K562 (cell line): ENCODE data around the gene DLGAP1. TPM values are rescaled to one million over a fixed set of nuclear protein-coding genes. Genes with fewer than 3 reads are reported as not detected.

ENCODE experiments used
- ATAC-seq: fragments of 200-7000 bp; cut with Tn5 transposase; 3 replicates; pipeline ENCODE4 v1.9.1; 2020; ENCODE audit warnings: moderate library complexity
- BruUV-seq: library from RNA; stranded (reverse); fragments of 400-500 nt; replicated peaks from 2 replicates; lab custom pipeline; 2021; lab: Mats Ljungman, UMichigan
- CTCF ChIA-PET: fragments of 300-600 bp; formaldehyde crosslinking; extraction: SDS; loops from one replicate; lab custom pipeline; 2021; ENCODE audit warnings: low intra/inter-chr PET ratio; lab: Yijun Ruan, JAX
- POLR2A ChIA-PET: fragments of 300-600, 350-650 bp; sonication (Branson Sonifier 250); formaldehyde crosslinking; extraction: SDS; loops from one replicate; lab custom pipeline; 2021; ENCODE audit warnings: antibody characterized with exemption, inconsistent platforms; lab: Yijun Ruan, JAX
- DNase-seq, 4 experiments: peaks; one replicate each; pipeline versions ENCODE4 v3.0.0 to v3.0.0-alpha.2; 2011 to 2018; ENCODE audit warnings: low spot score in 3 of 4, mixed read lengths in 3 of 4; ENCODE audit errors: extremely low read depth in 1 of 4
- FAIRE-seq: peaks from 2 replicates; lab custom pipeline; 2011; peaks lifted over from hg19 to GRCh38; lab: Jason Lieb, UNC
- H2AFZ ChIP-seq: 2 replicates; pipeline ENCODE4 v1.6.0; 2011; ENCODE audit warnings: low read depth, low read length, control low read depth, inconsistent platforms
- H3K27ac ChIP-seq: fragments of 200-600 bp; 3 replicates; pipeline ENCODE4 v1.8.0; 2011; ENCODE audit warnings: low read depth, mild to moderate bottlenecking, control low read depth, inconsistent platforms, low read length, moderate library complexity, mixed read lengths; ENCODE audit errors: extremely low read depth
- H3K27me3 ChIP-seq, 2 experiments: fragments of 300-600 bp in 1 of 2; 2 replicates in 1 of 2; 3 replicates in 1 of 2; pipeline versions ENCODE4 v1.6.0 to v1.8.0; 2011; ENCODE audit warnings: inconsistent platforms in 2 of 2, low read length in 2 of 2, mild to moderate bottlenecking in 1 of 2, mixed read lengths in 1 of 2, moderate library complexity in 1 of 2; ENCODE audit not compliant: control insufficient read depth in 2 of 2, insufficient read depth in 2 of 2
- H3K36me3 ChIP-seq: fragments of 300-600 bp; 3 replicates; pipeline ENCODE4 v1.8.0; 2011; ENCODE audit warnings: mild to moderate bottlenecking, low read length, inconsistent platforms; ENCODE audit not compliant: control insufficient read depth, insufficient read depth
- H3K4me1 ChIP-seq, 2 experiments: fragments of 200-600 bp in 1 of 2; replicated peaks in 1 of 2; 2 replicates in 1 of 2; 3 replicates in 1 of 2; pipeline versions ENCODE4 v1.5.1 to v1.8.0; 2011; ENCODE audit warnings: inconsistent platforms in 2 of 2, low read length in 2 of 2, mild to moderate bottlenecking in 1 of 2, mixed read lengths in 1 of 2, moderate library complexity in 1 of 2; ENCODE audit not compliant: control insufficient read depth in 2 of 2, insufficient read depth in 2 of 2
- H3K4me2 ChIP-seq: 2 replicates; pipeline ENCODE4 v1.6.1; 2011; ENCODE audit warnings: low read length, control low read depth, inconsistent platforms, mixed read lengths; ENCODE audit not compliant: insufficient read depth
- H3K4me3 ChIP-seq: fragments of 200-600 bp; sonication (generic), shearing (Covaris generic); 2 replicates; pipeline ENCODE4 v1.5.1; 2016; ENCODE audit warnings: control low read depth, inconsistent platforms
- H3K79me2 ChIP-seq: fragments of 200-600 bp; 3 replicates; pipeline ENCODE4 v1.8.0; 2011; ENCODE audit warnings: low read length, inconsistent platforms; ENCODE audit not compliant: control insufficient read depth, insufficient read depth
- H3K9ac ChIP-seq, 2 experiments: 2 replicates each; pipeline versions ENCODE4 v1.6.0 to v1.6.1; 2011; ENCODE audit warnings: low read depth in 2 of 2, low read length in 2 of 2, control low read depth in 1 of 2, inconsistent platforms in 1 of 2, mild to moderate bottlenecking in 1 of 2, mixed read lengths in 1 of 2; ENCODE audit not compliant: insufficient read depth in 1 of 2
- H3K9me1 ChIP-seq: one replicate; pipeline ENCODE4 v1.6.0; 2011; ENCODE audit warnings: inconsistent platforms, mild to moderate bottlenecking, low read length, moderate library complexity; ENCODE audit not compliant: control insufficient read depth, insufficient read depth
- H3K9me3 ChIP-seq: replicated peaks from 2 replicates; pipeline ENCODE4 v1.5.1; 2011; ENCODE audit warnings: low read depth, low read length, inconsistent platforms; ENCODE audit not compliant: control insufficient read depth, insufficient read depth
- H4K20me1 ChIP-seq: replicated peaks from 2 replicates; pipeline ENCODE4 v1.6.1; 2011; ENCODE audit warnings: low read length, inconsistent platforms, mixed read lengths; ENCODE audit not compliant: control insufficient read depth, insufficient read depth
- ATF3 ChIP-seq, 2 experiments: fragments of 450-650 bp in 1 of 2; sonication (generic) in 1 of 2; formaldehyde crosslinking in 1 of 2; IDR thresholded peaks in 1 of 2; conservative IDR thresholded peaks in 1 of 2; 2 replicates each; pipeline versions ENCODE4 v1.6.1 to v1.8.1; 2016 to 2023; ENCODE audit warnings: mild to moderate bottlenecking in 2 of 2, moderate library complexity in 2 of 2, inconsistent platforms in 1 of 2, missing genetic modification reagents in 1 of 2
- CEBPG ChIP-seq, 3 experiments: fragments of 200-800 bp in 1 of 3; sonication (Bioruptor generic) in 1 of 3; sonication (generic) in 1 of 3; formaldehyde crosslinking in 1 of 3; IDR thresholded peaks in 2 of 3; conservative IDR thresholded peaks in 1 of 3; 2 replicates each; pipeline versions ENCODE4 v1.6.1 to v1.8.0; 2016 to 2022; ENCODE audit warnings: missing compliant biosample characterization in 2 of 3, missing genetic modification characterization in 2 of 3, mild to moderate bottlenecking in 1 of 3, missing genetic modification reagents in 1 of 3
- CREBBP ChIP-seq: IDR thresholded peaks from one replicate; pipeline ENCODE4 v1.6.1; 2012; ENCODE audit warnings: low read depth, mild to moderate bottlenecking, control low read depth, inconsistent platforms, low read length
- EGR1 ChIP-seq: fragments of 450-650 bp; conservative IDR thresholded peaks from 2 replicates; pipeline ENCODE4 v1.6.1; 2017; ENCODE audit warnings: mild to moderate bottlenecking
- GABPA ChIP-seq: fragments of 200-800 bp; sonication (Bioruptor generic); conservative IDR thresholded peaks from 2 replicates; pipeline ENCODE4 v1.6.1; 2016; ENCODE audit warnings: low read depth, missing genetic modification characterization, missing compliant biosample characterization
- HMGXB4 ChIP-seq: sonication (generic); formaldehyde crosslinking; IDR thresholded peaks from 2 replicates; pipeline ENCODE4 v1.8.1; 2023; ENCODE audit warnings: mild to moderate bottlenecking, missing genetic modification reagents
- HNRNPUL1 ChIP-seq: fragments of 200-400 bp; formaldehyde crosslinking; IDR thresholded peaks from 2 replicates; pipeline ENCODE4 v1.6.1; 2017; ENCODE audit warnings: low read length
- KLF1 ChIP-seq: fragments of 450-650 bp; IDR thresholded peaks from 2 replicates; pipeline ENCODE4 v1.6.1; 2016; ENCODE audit warnings: missing genetic modification characterization, missing compliant biosample characterization
- MCM5 ChIP-seq: fragments of 450-650 bp; IDR thresholded peaks from 2 replicates; pipeline ENCODE4 v1.6.1; 2016; ENCODE audit warnings: low read depth
- ZNF316 ChIP-seq: fragments of 450-650 bp; IDR thresholded peaks from 2 replicates; pipeline ENCODE4 v1.6.1; 2016
- ZNF512 ChIP-seq: IDR thresholded peaks from 2 replicates; pipeline ENCODE4 v1.6.1; 2016; ENCODE audit warnings: missing genetic modification characterization, missing compliant biosample characterization
- whole genome bisulfite sequencing: fragments of 100-300 bp; shearing (Covaris generic); methylation state at CpG from one replicate; pipeline ENCODE4 v1.1.6; 2016; ENCODE audit warnings: low coverage, mixed read lengths; ENCODE audit not compliant: insufficient coverage; ENCODE audit errors: missing lambda C conversion rate; 5-methylcytosine and 5-hydroxymethylcytosine counted together
- in situ Hi-C: fragments of 300-500 bp; cut with MboI; formaldehyde crosslinking; loops from 4 replicates; pipeline ENCODE4 v1.15.0; 2018; ENCODE audit warnings: inconsistent platforms, mixed read lengths
- intact Hi-C: fragments of 100-400 bp; cut with micrococcal nuclease; formaldehyde crosslinking; loops from 2 replicates; pipeline ENCODE4 v1.14.2; 2022
- polyA plus RNA-seq, 8 experiments: library from polyadenylated mRNA; depleted of rRNA in 4 of 8; stranded (reverse) in 5 of 8; unstranded in 3 of 8; fragments of >200 nt; fragmentation: Nextera tagmentation in 2 of 8; fragmentation: Illumina TruSeq in 1 of 8; extraction: Ambion mirVana in 2 of 8; extraction: Trizol in 1 of 8; gene quantifications; 2 replicates each; pipeline versions ENCODE4 v1.2.1 to v1.2.3, GENCODE V29; 2011 to 2014; ENCODE audit warnings: inconsistent platforms in 1 of 8, missing spikeins in 1 of 8
- total RNA-seq, 7 experiments: library from RNA; depleted of rRNA in 6 of 7; stranded (reverse); fragments of >200 nt in 6 of 7; fragmentation: Illumina TruSeq in 2 of 7; extraction: Trizol in 2 of 7; gene quantifications; 2 replicates each; pipeline versions ENCODE4 v1.2.1 to v1.2.3, GENCODE V29; 2011 to 2021; ENCODE audit warnings: low replicate concordance in 1 of 7

Gene DLGAP1
- total and polyA plus RNA-seq, 9 of the 15 experiments (the other 6 are each of a cell fraction or from before 2014, with no cell fraction given): 0.04 to 0.22 (median 0.08) TPM

- POLR2A ChIA-PET: no interaction called here
- BruUV-seq: no TSS peak
- no peak for DNase-seq
- no peak overlapping the region for H3K4me2 ChIP-seq
- 0% methylated on average over 1 of the region's 1 CpG for WGBS
- in situ Hi-C loops: no loop called here
- no peak overlapping the region for H2AFZ ChIP-seq
- CTCF ChIA-PET: no interaction called here
- FAIRE-seq: no peak
- H3K9me1 ChIP-seq: no peaks in the 10 kb centered on the region
- intact Hi-C loops: no loop called here
- H4K20me1 ChIP-seq: no peaks in the 10 kb centered on the region
- H3K4me1 ChIP-seq: no peaks in the 10 kb centered on the region
- ATAC-seq: no peak; the same call in 2 of the 3 replicates
- no peaks in the 10 kb centered on the region for H3K9me3 ChIP-seq
- H3K36me3 ChIP-seq: no peaks in the 10 kb centered on the region
- no peak overlapping the region for H3K27ac ChIP-seq
- H3K79me2 ChIP-seq: no peaks in the 10 kb centered on the region
- H3K27me3 ChIP-seq: 0 out of 5 replicates have a peak, but pooled peaks cover 0 to 5% of the 10 kb centered on the region in 2 experiments
- H3K9ac ChIP-seq: no peak overlapping the region
- TF ChIP-seq KLF1 (tag): no peak
- no peak for TF ChIP-seq HNRNPUL1
- TF ChIP-seq MCM5: no peak
- TF ChIP-seq ATF3 (IDR thresholded peaks at IDR 0.05): peak; percentile 49; the same call in 1 of the 2 replicates
- no peak for TF ChIP-seq ATF3 (CRISPR knock-in tag; conservative IDR thresholded peaks at IDR 0.05)
- no peak for TF ChIP-seq HMGXB4 (CRISPR knock-in tag)
- TF ChIP-seq CREBBP: no peak
- TF ChIP-seq ZNF316: peak; percentile 17; the same call in 1 of the 2 replicates
- no peak for TF ChIP-seq EGR1
- TF ChIP-seq CEBPG (CRISPR knock-in tag; IDR thresholded peaks at IDR 0.05): peak; percentile 10; the same call in 1 of the 2 replicates
- peak in 1 of 2 experiments; percentile 65; a peak in 2 of 4 replicates for TF ChIP-seq CEBPG (tag; conservative IDR thresholded peaks at IDR 0.05 in 1 of 2, IDR thresholded peaks at IDR 0.05 in 1 of 2)
- no peak for TF ChIP-seq ZNF512 (tag)
- TF ChIP-seq GABPA (tag): 0 out of 2 replicates have a peak, but pooled peaks have one; percentile 37
- H3K4me3 ChIP-seq: no peak overlapping the region
Measured at GRCh38 chr18:3935305-3935704, 519.8 kb downstream of the DLGAP1 start.
